DND-41 (cell line): ENCODE results near the gene ADH7.

Experiments used
- ATAC-seq: fragments of 200-7000 bp; cut with Tn5 transposase; 3 replicates; pipeline ENCODE4 v1.9.1; 2021; ENCODE audit warnings: low read depth; ENCODE audit not compliant: insufficient read depth
- DNase-seq: peaks from one replicate; pipeline ENCODE4 v3.0.0-alpha.2; 2020
- H2AFZ ChIP-seq: 2 replicates; pipeline ENCODE4 v1.6.0; 2012; ENCODE audit warnings: low read depth, low read length
- H3K27ac ChIP-seq: 2 replicates; pipeline ENCODE4 v1.5.1; 2012; ENCODE audit warnings: low read length, inconsistent platforms
- H3K27me3 ChIP-seq: fragments of 200-600 bp; sonication (generic); 2 replicates; pipeline ENCODE4 v1.6.0; 2012; ENCODE audit warnings: low read length, mild to moderate bottlenecking, inconsistent platforms; ENCODE audit not compliant: insufficient read depth, poor library complexity
- H3K36me3 ChIP-seq: 2 replicates; pipeline ENCODE4 v1.5.1; 2012; ENCODE audit warnings: low read length, inconsistent platforms; ENCODE audit not compliant: insufficient read depth
- H3K4me1 ChIP-seq: 2 replicates; pipeline ENCODE4 v1.5.1; 2012; ENCODE audit warnings: mild to moderate bottlenecking, low read length; ENCODE audit not compliant: insufficient read depth
- H3K4me2 ChIP-seq: 2 replicates; pipeline ENCODE4 v1.6.0; 2012; ENCODE audit warnings: mild to moderate bottlenecking, moderate library complexity, low read length, inconsistent platforms; ENCODE audit not compliant: insufficient read depth
- H3K4me3 ChIP-seq, 2 experiments: fragments of 200-600 bp in 1 of 2; shearing (Covaris generic) in 1 of 2; 2 replicates each; pipeline ENCODE4 v1.5.1; 2012 to 2016; ENCODE audit warnings: inconsistent platforms in 2 of 2, low read length in 2 of 2, mild to moderate bottlenecking in 2 of 2, low read depth in 1 of 2, moderate library complexity in 1 of 2
- H3K79me2 ChIP-seq: 2 replicates; pipeline ENCODE4 v1.6.0; 2012; ENCODE audit warnings: low read length, inconsistent platforms; ENCODE audit not compliant: insufficient read depth
- H3K9ac ChIP-seq: 2 replicates; pipeline ENCODE4 v1.6.0; 2012; ENCODE audit warnings: low read depth, mild to moderate bottlenecking, inconsistent platforms, low read length, moderate library complexity
- H3K9me3 ChIP-seq: 2 replicates; pipeline ENCODE4 v1.5.1; 2012; ENCODE audit warnings: low read length, moderate library complexity, mild to moderate bottlenecking, inconsistent platforms; ENCODE audit not compliant: insufficient read depth, severe bottlenecking
- H4K20me1 ChIP-seq: 2 replicates; pipeline ENCODE4 v1.6.0; 2012; ENCODE audit warnings: low read length; ENCODE audit not compliant: insufficient read depth
- EZH2 ChIP-seq: IDR thresholded peaks from 3 replicates; pipeline ENCODE4 v1.6.1; 2012; ENCODE audit warnings: borderline replicate concordance, low read depth, mild to moderate bottlenecking, moderate library complexity, low read length, inconsistent platforms; ENCODE audit not compliant: severe bottlenecking
- TF ChIP-seq, protein P1 (sequence below): IDR thresholded peaks from 2 replicates; pipeline ENCODE4 v1.5.1; 2012; ENCODE audit warnings: borderline replicate concordance, low read length, moderate library complexity, mild to moderate bottlenecking; ENCODE audit not compliant: poor library complexity, severe bottlenecking; ENCODE audit errors: extremely low read depth

ADH7 gene

DNA sequence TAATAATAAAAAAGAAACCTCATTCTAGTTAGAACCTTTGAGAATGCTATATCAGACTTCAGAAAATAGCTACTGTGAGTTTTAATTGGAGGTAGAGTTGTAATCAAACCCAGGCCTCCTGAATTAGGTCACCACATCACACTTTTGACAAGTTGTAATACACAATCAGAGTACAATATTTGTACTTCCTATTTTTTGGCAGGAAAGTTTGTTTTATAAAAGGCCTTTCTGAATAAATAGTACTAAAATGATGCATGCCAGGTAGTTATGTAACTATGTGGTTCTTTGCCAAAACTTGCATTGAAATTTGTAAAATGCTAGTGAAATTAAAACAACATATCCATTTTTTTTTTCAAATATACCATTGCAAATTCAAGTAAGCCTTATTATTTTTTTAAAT, 26.8 kb downstream of the ADH7 start:
- TF ChIP-seq, protein P1, sequence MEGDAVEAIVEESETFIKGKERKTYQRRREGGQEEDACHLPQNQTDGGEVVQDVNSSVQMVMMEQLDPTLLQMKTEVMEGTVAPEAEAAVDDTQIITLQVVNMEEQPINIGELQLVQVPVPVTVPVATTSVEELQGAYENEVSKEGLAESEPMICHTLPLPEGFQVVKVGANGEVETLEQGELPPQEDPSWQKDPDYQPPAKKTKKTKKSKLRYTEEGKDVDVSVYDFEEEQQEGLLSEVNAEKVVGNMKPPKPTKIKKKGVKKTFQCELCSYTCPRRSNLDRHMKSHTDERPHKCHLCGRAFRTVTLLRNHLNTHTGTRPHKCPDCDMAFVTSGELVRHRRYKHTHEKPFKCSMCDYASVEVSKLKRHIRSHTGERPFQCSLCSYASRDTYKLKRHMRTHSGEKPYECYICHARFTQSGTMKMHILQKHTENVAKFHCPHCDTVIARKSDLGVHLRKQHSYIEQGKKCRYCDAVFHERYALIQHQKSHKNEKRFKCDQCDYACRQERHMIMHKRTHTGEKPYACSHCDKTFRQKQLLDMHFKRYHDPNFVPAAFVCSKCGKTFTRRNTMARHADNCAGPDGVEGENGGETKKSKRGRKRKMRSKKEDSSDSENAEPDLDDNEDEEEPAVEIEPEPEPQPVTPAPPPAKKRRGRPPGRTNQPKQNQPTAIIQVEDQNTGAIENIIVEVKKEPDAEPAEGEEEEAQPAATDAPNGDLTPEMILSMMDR, result no peak
- TF ChIP-seq EZH2, result no peak

GRCh38 chr4:99405433-99406115, 29.6 kb downstream of the ADH7 start:
- Histone ChIP-seq H3K27ac (no peak overlapping the region), H3K9ac (no peak overlapping the region), H3K79me2 (no peaks in the 10 kb centered on the region), H2AFZ (no peak overlapping the region; the same call in 1 of the 2 replicates), H3K4me3 (no peak overlapping the region), H3K27me3 (no peaks in the 10 kb centered on the region), H3K4me2 (peak overlapping the region; percentile 33; the same call in 1 of the 2 replicates), H3K4me1 (no peaks in the 10 kb centered on the region), H4K20me1 (no peaks in the 10 kb centered on the region), H3K9me3 (no peaks in the 10 kb centered on the region), H3K36me3 (no peaks in the 10 kb centered on the region)
- TF ChIP-seq, protein P1, result peak; percentile 93
- TF ChIP-seq EZH2, result no peak
- peak; percentile 84 for ATAC-seq
- peak; percentile 72 for DNase-seq

More for the DNA sequence above, 26.8 kb downstream of the ADH7 start:
- ATAC-seq (no peak), DNase-seq (no peak)
- Histone ChIP-seq H3K27me3 (no peaks in the 10 kb centered on the region), H3K4me3 (no peak overlapping the region), H3K4me1 (no peaks in the 10 kb centered on the region), H3K4me2 (no peak overlapping the region), H2AFZ (no peak overlapping the region), H3K79me2 (no peaks in the 10 kb centered on the region), H3K36me3 (no peaks in the 10 kb centered on the region), H3K27ac (no peak overlapping the region), H3K9ac (no peak overlapping the region), H3K9me3 (no peaks in the 10 kb centered on the region), H4K20me1 (no peaks in the 10 kb centered on the region)

DNA sequence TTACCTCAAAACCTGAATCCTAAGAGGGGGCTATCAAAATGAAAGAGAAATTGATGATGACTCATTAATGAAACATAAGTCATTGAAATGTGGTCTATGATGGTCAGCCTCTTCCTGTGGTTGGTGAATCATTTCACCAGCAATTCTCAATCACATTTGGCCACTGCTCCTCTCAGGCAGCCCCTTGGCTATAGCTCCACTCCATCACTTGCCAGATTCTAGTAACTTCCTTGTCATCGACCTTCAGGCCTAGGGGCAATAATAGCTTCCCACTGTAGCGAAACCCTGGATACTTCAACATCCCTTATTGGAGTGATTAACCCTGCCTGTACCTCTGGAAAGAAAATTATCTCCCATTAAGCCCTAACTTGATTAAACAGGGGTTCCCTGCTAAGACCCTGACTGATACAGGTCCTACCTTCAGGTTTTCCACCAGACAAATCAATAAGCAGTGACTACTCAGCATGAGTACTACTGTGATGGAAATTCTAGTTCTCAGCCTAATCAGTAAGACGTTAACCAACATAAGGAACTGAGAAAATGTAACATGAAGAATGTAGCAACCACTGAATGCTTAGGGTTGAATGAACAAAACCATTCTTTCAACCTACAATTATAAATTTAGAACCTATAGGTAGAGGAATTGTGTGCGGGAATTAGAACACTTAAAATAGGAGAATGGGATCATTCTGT, 30.4 kb downstream of the ADH7 start:
- H3K9me3 ChIP-seq, result no peaks in the 10 kb centered on the region
- no peak for ATAC-seq
- no peak overlapping the region for H2AFZ ChIP-seq
- no peak for DNase-seq
- no peak overlapping the region for H3K9ac ChIP-seq
- H3K4me2 ChIP-seq, result no peak overlapping the region
- no peaks in the 10 kb centered on the region for H3K36me3 ChIP-seq
- no peaks in the 10 kb centered on the region for H3K4me1 ChIP-seq
- no peak overlapping the region for H3K27ac ChIP-seq
- H3K27me3 ChIP-seq, result no peaks in the 10 kb centered on the region
- no peaks in the 10 kb centered on the region for H4K20me1 ChIP-seq
- no peak for TF ChIP-seq EZH2
- TF ChIP-seq, protein P1, result no peak
- no peak overlapping the region for H3K4me3 ChIP-seq
- H3K79me2 ChIP-seq, result no peaks in the 10 kb centered on the region
